GM18951 (cell line): ENCODE results near the gene MYO18B.

Source experiments
- POLR2A ChIP-seq: IDR thresholded peaks from 4 replicates; pipeline ENCODE4 v1.6.1; 2011; ENCODE audit warnings: mild to moderate bottlenecking; ENCODE audit not compliant: insufficient read length, insufficient read depth; ENCODE audit errors: extremely low read depth
- in situ Hi-C: fragments of 300-500 bp; cut with MboI; formaldehyde crosslinking; loops from one replicate; pipeline ENCODE4 v1.12.0; 2022; ENCODE audit warnings: low sequenced_read_pairs, mixed read lengths, inconsistent platforms; ENCODE audit not compliant: unreplicated experiment

Gene MYO18B

DNA sequence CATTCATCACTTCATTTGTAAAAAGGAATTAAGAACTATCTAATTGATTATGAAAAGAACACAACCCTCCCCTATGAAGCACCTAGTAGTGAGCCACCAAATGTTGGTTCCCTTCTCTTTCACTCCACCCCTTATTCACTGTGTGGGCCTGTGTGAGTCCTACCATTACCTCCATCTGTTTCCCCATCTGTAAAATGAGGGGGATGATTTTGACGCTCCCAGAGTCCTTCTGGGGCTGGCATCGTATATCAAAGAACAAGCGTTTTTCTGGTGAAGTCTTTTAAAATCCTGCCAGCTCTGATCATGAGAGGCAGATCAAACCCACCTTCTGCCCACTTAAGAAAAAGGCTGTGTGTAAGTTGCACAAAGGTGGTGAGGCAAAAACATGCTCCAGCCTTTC, 330.6 kb downstream of the MYO18B start:
- TF ChIP-seq POLR2A = no peak
- in situ Hi-C loops = no loop called here

DNA sequence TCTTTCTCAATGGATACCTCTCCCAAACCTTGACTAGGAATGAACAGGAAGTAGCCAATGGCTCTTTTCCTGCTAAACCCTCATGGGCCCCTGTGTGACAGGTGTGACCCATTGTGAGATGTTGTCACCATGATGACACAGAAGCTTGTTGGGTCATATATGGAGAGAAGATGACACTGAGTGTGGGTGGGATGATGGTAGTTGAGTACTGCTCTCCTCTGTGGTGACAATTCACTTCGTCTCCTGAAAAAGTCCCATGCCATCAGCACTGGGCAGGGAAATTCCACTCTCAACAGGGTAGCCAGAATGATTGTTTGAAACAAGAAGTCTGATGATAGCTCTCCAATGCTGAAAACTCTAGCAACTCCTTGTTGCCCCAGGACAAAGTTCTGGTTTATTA, 333.3 kb downstream of the MYO18B start:
- in situ Hi-C loops = no loop called here
- TF ChIP-seq POLR2A = no peak

DNA sequence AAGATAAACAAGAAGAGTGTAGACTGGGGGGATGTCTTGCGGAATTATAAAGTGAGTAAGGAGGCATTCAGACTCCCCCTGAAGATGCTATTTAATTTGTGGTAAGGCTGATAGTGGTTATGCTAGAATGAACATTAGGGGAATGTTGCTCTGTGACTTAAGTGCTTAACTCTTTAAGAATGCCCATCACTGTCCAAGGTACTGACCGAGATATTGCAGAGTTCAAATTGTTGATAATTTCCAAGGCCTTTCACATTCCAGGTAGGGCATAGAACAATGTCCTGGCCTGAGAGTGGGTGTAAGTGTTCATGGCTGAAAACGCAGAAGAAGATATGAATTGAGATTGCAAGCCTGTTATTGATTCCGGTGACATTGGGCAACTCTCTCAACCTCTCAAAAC, 337.0 kb downstream of the MYO18B start:
- TF ChIP-seq POLR2A = no peak
- in situ Hi-C loops = no loop called here
